PC-9 (cell line): ENCODE measurements around the gene SUMF2.

Source experiments
- EZH2 ChIP-seq: fragments of 200-600 bp; sonication (generic); IDR thresholded peaks from 2 replicates; pipeline ENCODE4 v1.8.0; 2017; ENCODE audit warnings: antibody characterized with exemption, low read depth
- TF ChIP-seq, protein P1 (sequence below): fragments of 200-600 bp; sonication (generic); conservative IDR thresholded peaks from 2 replicates; pipeline ENCODE4 v1.6.1; 2017; ENCODE audit warnings: mixed run types, antibody characterized with exemption, mild to moderate bottlenecking, moderate library complexity

DNA sequence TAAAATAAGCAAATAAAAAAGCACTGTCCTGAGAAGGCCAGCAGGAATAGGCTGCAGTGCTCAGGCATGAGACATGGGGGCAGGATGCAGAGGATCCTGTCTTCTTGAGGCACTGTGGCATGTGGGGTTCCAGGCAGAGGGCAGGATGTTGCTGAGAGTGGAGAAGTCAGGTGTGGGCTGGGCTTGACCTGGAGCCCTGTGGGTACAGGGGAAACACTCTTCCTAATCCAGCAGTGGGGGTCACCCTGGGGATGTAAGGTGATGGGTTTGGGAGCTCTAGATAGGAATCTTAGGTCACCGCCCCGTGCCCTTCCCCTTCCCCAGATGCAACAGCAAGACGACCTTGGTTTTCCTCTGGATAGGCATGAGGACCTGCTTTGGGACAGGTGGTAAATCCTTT is 13.6 kb downstream of the SUMF2 start:
- TF ChIP-seq, protein P1, sequence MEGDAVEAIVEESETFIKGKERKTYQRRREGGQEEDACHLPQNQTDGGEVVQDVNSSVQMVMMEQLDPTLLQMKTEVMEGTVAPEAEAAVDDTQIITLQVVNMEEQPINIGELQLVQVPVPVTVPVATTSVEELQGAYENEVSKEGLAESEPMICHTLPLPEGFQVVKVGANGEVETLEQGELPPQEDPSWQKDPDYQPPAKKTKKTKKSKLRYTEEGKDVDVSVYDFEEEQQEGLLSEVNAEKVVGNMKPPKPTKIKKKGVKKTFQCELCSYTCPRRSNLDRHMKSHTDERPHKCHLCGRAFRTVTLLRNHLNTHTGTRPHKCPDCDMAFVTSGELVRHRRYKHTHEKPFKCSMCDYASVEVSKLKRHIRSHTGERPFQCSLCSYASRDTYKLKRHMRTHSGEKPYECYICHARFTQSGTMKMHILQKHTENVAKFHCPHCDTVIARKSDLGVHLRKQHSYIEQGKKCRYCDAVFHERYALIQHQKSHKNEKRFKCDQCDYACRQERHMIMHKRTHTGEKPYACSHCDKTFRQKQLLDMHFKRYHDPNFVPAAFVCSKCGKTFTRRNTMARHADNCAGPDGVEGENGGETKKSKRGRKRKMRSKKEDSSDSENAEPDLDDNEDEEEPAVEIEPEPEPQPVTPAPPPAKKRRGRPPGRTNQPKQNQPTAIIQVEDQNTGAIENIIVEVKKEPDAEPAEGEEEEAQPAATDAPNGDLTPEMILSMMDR = no peak
- TF ChIP-seq EZH2 = no peak
